Measurements from ENCODE around the gene DLAT.

The DLAT gene

GRCh38 chr11:112016088-112016764 lies 9.0 kb upstream of the DLAT start:
- DNase-seq (ENCODE audit: low read depth, low spot score), result peak; percentile 42
- H3K4me3 ChIP-seq (ENCODE audit: low read depth, low read length), result no peak overlapping the region
- in situ Hi-C loops (cut with HindIII; ENCODE audit: low sequenced_read_pairs), result no loop called here
- no peak for TF ChIP-seq CTCF (IDR thresholded peaks at IDR 0.05; ENCODE audit: low read depth, low read length)

GRCh38 chr11:112016765-112017376 lies 8.3 kb upstream of the DLAT start:
- DNase-seq (ENCODE audit: low read depth, low spot score), result no peak
- in situ Hi-C loops (cut with HindIII; ENCODE audit: low sequenced_read_pairs), result no loop called here
- H3K4me3 ChIP-seq (ENCODE audit: low read depth, low read length), result no peak overlapping the region
- no peak for TF ChIP-seq CTCF (IDR thresholded peaks at IDR 0.05; ENCODE audit: low read depth, low read length)

GRCh38 chr11:112017538-112017937 lies 7.7 kb upstream of the DLAT start:
- no peak for DNase-seq (ENCODE audit: low read depth, low spot score)
- TF ChIP-seq CTCF (IDR thresholded peaks at IDR 0.05; ENCODE audit: low read depth, low read length), result no peak
- in situ Hi-C loops (cut with HindIII; ENCODE audit: low sequenced_read_pairs), result no loop called here
- no peak overlapping the region for H3K4me3 ChIP-seq (ENCODE audit: low read depth, low read length)

- H3K4me3 ChIP-seq (ENCODE audit: low read depth, low read length), result no peak overlapping the region
- no peak for TF ChIP-seq CTCF (IDR thresholded peaks at IDR 0.05; ENCODE audit: low read depth, low read length)
- in situ Hi-C loops (cut with HindIII; ENCODE audit: low sequenced_read_pairs), result no loop called here
- no peak for DNase-seq (ENCODE audit: low read depth, low spot score)
Measured at GRCh38 chr11:112019066-112019465, 6.1 kb upstream of the DLAT start.

GRCh38 chr11:112023104-112023503 lies 2.1 kb upstream of the DLAT start:
- DNase-seq (ENCODE audit: low read depth, low spot score), result no peak
- no peak overlapping the region for H3K4me3 ChIP-seq (ENCODE audit: low read depth, low read length)
- no peak for TF ChIP-seq CTCF (IDR thresholded peaks at IDR 0.05; ENCODE audit: low read depth, low read length)
- in situ Hi-C loops (cut with HindIII; ENCODE audit: low sequenced_read_pairs), result no loop called here

- in situ Hi-C loops (cut with HindIII; ENCODE audit: low sequenced_read_pairs), result no loop called here
- no peak for TF ChIP-seq CTCF (IDR thresholded peaks at IDR 0.05; ENCODE audit: low read depth, low read length)
- peak overlapping the region; percentile 90 for H3K4me3 ChIP-seq (ENCODE audit: low read depth, low read length)
- DNase-seq (ENCODE audit: low read depth, low spot score), result no peak
Measured at GRCh38 chr11:112024178-112024772, 933 bp upstream of the DLAT start.

All from astrocyte of the spinal cord (primary cell).